ENCODE results near the gene CNDP1. TPM values are rescaled to one million over a fixed set of nuclear protein-coding genes. Genes with fewer than 3 reads are reported as not detected.

CNDP1 gene
- polyA plus RNA-seq, 1 of the 3 experiments (the other 2 are of a cell fraction): not detected

GRCh38 chr18:74519320-74520095, 14.8 kb upstream of the CNDP1 start:
- H3K27ac ChIP-seq (ENCODE audit: low read depth in 2 of 2, low read length in 1 of 2): no peak overlapping the region
- POLR2A ChIA-PET: no interaction called here
- H3F3A ChIP-seq (replicated peaks; ENCODE audit: insufficient read depth): no peaks in the 10 kb centered on the region
- no peak overlapping the region for H3K4me2 ChIP-seq
- H3K4me3 ChIP-seq (ENCODE audit: low read depth in 2 of 2, low read length in 1 of 2): no peak overlapping the region
- no peaks in the 10 kb centered on the region for H3K79me2 ChIP-seq (ENCODE audit: insufficient read depth)
- no peaks in the 10 kb centered on the region for H4K20me1 ChIP-seq (ENCODE audit: insufficient read depth)
- H3K9me3 ChIP-seq: no peaks in the 10 kb centered on the region
- CTCF ChIA-PET: interaction anchor here (3.9 kb wide), 1 partner anchor 32 kb away, joined by 11 read pairs; no protein-coding TSS in a partner anchor
- no peaks in the 10 kb centered on the region for H3K9me2 ChIP-seq
- 98% methylated on average over 13 of the region's 18 CpGs for WGBS (ENCODE audit: low lambda C conversion rate)
- H3K27me3 ChIP-seq (ENCODE audit: insufficient read depth): no peaks in the 10 kb centered on the region
- TF ChIP-seq NRF1 (IDR thresholded peaks at IDR 0.05; ENCODE audit: low read depth, low read length) (no peak), EP300 (IDR thresholded peaks at IDR 0.05; ENCODE audit: borderline replicate concordance in 1 of 2, low read depth in 1 of 2, low read length in 1 of 2) (no peak), RCOR1 (IDR thresholded peaks at IDR 0.05; ENCODE audit: low read length) (no peak), NFIC (IDR thresholded peaks at IDR 0.05; ENCODE audit: borderline replicate concordance) (no peak), FOXJ3 (CRISPR knock-in tag; IDR thresholded peaks at IDR 0.05) (no peak), CTCF (IDR thresholded peaks at IDR 0.05) (no peak), SMC3 (IDR thresholded peaks at IDR 0.05; ENCODE audit: low read depth, low read length) (no peak), POLR2AphosphoS5 (IDR thresholded peaks at IDR 0.05; ENCODE audit: low read depth, low read length) (no peak), YY1 (IDR thresholded peaks at IDR 0.05; ENCODE audit: low read depth) (no peak), FOXM1 (IDR thresholded peaks at IDR 0.05; ENCODE audit: low read depth) (no peak), GABPA (IDR thresholded peaks at IDR 0.05; ENCODE audit: low read depth) (no peak), RAD21 (IDR thresholded peaks at IDR 0.05; ENCODE audit: low read length) (no peak), USF2 (IDR thresholded peaks at IDR 0.05; ENCODE audit: borderline replicate concordance, low read depth, low read length) (no peak), RFX5 (IDR thresholded peaks at IDR 0.05; ENCODE audit: low read length) (no peak), ZBTB33 (IDR thresholded peaks at IDR 0.05; ENCODE audit: borderline replicate concordance, low read depth) (no peak)
- peaks cover 4 to 49% of the 10 kb centered on the region in 2 experiments for H3K36me3 ChIP-seq (replicated peaks in 1 of 2; ENCODE audit: control insufficient read depth in 1 of 2, insufficient read depth in 2 of 2, low read length in 1 of 2)
- H2AFZ ChIP-seq (ENCODE audit: low read depth): no peak overlapping the region
- no peak for DNase-seq
- H3K9ac ChIP-seq: no peak overlapping the region
- no peaks in the 10 kb centered on the region for H3K4me1 ChIP-seq (ENCODE audit: control insufficient read depth in 1 of 2, insufficient read depth in 2 of 2, low read depth in 1 of 2, low read length in 1 of 2)
